Astrocyte (in vitro differentiated cells and primary cell): Measurements from ENCODE around the gene NYNRIN. TPM values are rescaled to one million over a fixed set of nuclear protein-coding genes. Genes with fewer than 3 reads are reported as not detected.

Experiments used
- DNase-seq: peaks from one replicate; pipeline ENCODE4 v3.0.0-alpha.2; 2010; ENCODE audit warnings: low read depth
- FAIRE-seq: peaks from 2 replicates; lab custom pipeline; 2011; peaks lifted over from hg19 to GRCh38; lab: Jason Lieb, UNC
- H2AFZ ChIP-seq: 2 replicates; pipeline ENCODE4 v1.6.0; 2012; ENCODE audit warnings: low read depth, low read length, inconsistent platforms
- H3K27ac ChIP-seq: 2 replicates; pipeline ENCODE4 v1.5.1; 2011; ENCODE audit warnings: low read depth, low read length, inconsistent platforms
- H3K27me3 ChIP-seq: 2 replicates; pipeline ENCODE4 v1.6.0; 2011; ENCODE audit warnings: low read length, inconsistent platforms; ENCODE audit not compliant: insufficient read depth
- H3K36me3 ChIP-seq: 2 replicates; pipeline ENCODE4 v1.5.1; 2011; ENCODE audit warnings: low read length, inconsistent platforms; ENCODE audit not compliant: insufficient read depth
- H3K4me1 ChIP-seq: 2 replicates; pipeline ENCODE4 v1.5.1; 2011; ENCODE audit warnings: low read length, inconsistent platforms; ENCODE audit not compliant: insufficient read depth
- H3K4me2 ChIP-seq: 2 replicates; pipeline ENCODE4 v1.6.0; 2012; ENCODE audit warnings: low read length, inconsistent platforms
- H3K4me3 ChIP-seq: 2 replicates; pipeline ENCODE4 v1.5.1; 2011; ENCODE audit warnings: low read depth, mild to moderate bottlenecking, low read length, inconsistent platforms; ENCODE audit not compliant: insufficient read depth
- H3K79me2 ChIP-seq: 2 replicates; pipeline ENCODE4 v1.6.0; 2012; ENCODE audit warnings: mild to moderate bottlenecking, low read length, inconsistent platforms; ENCODE audit not compliant: insufficient read depth
- H3K9ac ChIP-seq: 2 replicates; pipeline ENCODE4 v1.6.0; 2012; ENCODE audit warnings: mild to moderate bottlenecking, low read length, inconsistent platforms
- H3K9me3 ChIP-seq: 2 replicates; pipeline ENCODE4 v1.5.1; 2012; ENCODE audit warnings: low read depth, mild to moderate bottlenecking, low read length, inconsistent platforms; ENCODE audit not compliant: insufficient read depth
- H4K20me1 ChIP-seq: 2 replicates; pipeline ENCODE4 v1.6.0; 2012; ENCODE audit warnings: low read length, inconsistent platforms; ENCODE audit not compliant: insufficient read depth
- H3K27ac Mint-ChIP-seq: one replicate; pipeline ENCODE4 v1.8.0; 2021; ENCODE audit warnings: mild to moderate bottlenecking, mixed read lengths; ENCODE audit not compliant: unreplicated experiment
- H3K27me3 Mint-ChIP-seq: one replicate; pipeline ENCODE4 v1.8.0; 2021; ENCODE audit warnings: low read depth, mixed read lengths; ENCODE audit not compliant: unreplicated experiment
- H3K36me3 Mint-ChIP-seq: one replicate; pipeline ENCODE4 v1.8.0; 2021; ENCODE audit warnings: low read depth, mixed read lengths; ENCODE audit not compliant: unreplicated experiment
- H3K4me1 Mint-ChIP-seq: one replicate; pipeline ENCODE4 v1.8.0; 2021; ENCODE audit warnings: low read depth, mixed read lengths; ENCODE audit not compliant: unreplicated experiment
- H3K4me3 Mint-ChIP-seq: one replicate; pipeline ENCODE4 v1.8.0; 2021; ENCODE audit warnings: mild to moderate bottlenecking, moderate library complexity, mixed read lengths; ENCODE audit not compliant: unreplicated experiment
- H3K9me3 Mint-ChIP-seq: one replicate; pipeline ENCODE4 v1.8.0; 2021; ENCODE audit warnings: mild to moderate bottlenecking, mixed read lengths; ENCODE audit not compliant: unreplicated experiment
- CTCF ChIP-seq: IDR thresholded peaks from 2 replicates; pipeline ENCODE4 v1.5.1; 2011; ENCODE audit warnings: low read depth, mild to moderate bottlenecking, inconsistent platforms, low read length, moderate library complexity; ENCODE audit not compliant: insufficient read depth
- EZH2 ChIP-seq: IDR thresholded peaks from 2 replicates; pipeline ENCODE4 v1.6.1; 2012; ENCODE audit warnings: mild to moderate bottlenecking, low read length, inconsistent platforms; ENCODE audit not compliant: insufficient read depth
- total RNA-seq: library from RNA; stranded (reverse); gene quantifications from 2 replicates; pipeline ENCODE4 v1.2.1, GENCODE V29; 2021

NYNRIN gene
- total RNA-seq, 1 donor from 2014 or later, result 25.4 TPM

- no peak overlapping the region for H3K9ac ChIP-seq
- peaks cover 2% of the 10 kb centered on the region for H3K27me3 Mint-ChIP-seq
- H3K27ac ChIP-seq, result no peak overlapping the region
- H4K20me1 ChIP-seq, result no peaks in the 10 kb centered on the region
- TF ChIP-seq CTCF (no peak), EZH2 (no peak)
- no peak overlapping the region for H3K27ac Mint-ChIP-seq
- no peak overlapping the region for H3K4me3 Mint-ChIP-seq
- no peaks in the 10 kb centered on the region for H3K27me3 ChIP-seq
- no peaks in the 10 kb centered on the region for H3K36me3 ChIP-seq
- peaks cover 35% of the 10 kb centered on the region for H3K36me3 Mint-ChIP-seq
- no peak for FAIRE-seq
- H3K9me3 Mint-ChIP-seq, result no peaks in the 10 kb centered on the region
- H3K4me2 ChIP-seq, result no peak overlapping the region
- no peak overlapping the region for H2AFZ ChIP-seq
- no peaks in the 10 kb centered on the region for H3K9me3 ChIP-seq
- no peak overlapping the region for H3K4me3 ChIP-seq
- no peaks in the 10 kb centered on the region for H3K4me1 ChIP-seq
- no peaks in the 10 kb centered on the region for H3K79me2 ChIP-seq
- peaks cover under 1% of the 10 kb centered on the region for H3K4me1 Mint-ChIP-seq
- DNase-seq, result no peak
These were observed 11.2 kb downstream of the NYNRIN start for GRCh38 chr14:24409956-24410355.

DNA sequence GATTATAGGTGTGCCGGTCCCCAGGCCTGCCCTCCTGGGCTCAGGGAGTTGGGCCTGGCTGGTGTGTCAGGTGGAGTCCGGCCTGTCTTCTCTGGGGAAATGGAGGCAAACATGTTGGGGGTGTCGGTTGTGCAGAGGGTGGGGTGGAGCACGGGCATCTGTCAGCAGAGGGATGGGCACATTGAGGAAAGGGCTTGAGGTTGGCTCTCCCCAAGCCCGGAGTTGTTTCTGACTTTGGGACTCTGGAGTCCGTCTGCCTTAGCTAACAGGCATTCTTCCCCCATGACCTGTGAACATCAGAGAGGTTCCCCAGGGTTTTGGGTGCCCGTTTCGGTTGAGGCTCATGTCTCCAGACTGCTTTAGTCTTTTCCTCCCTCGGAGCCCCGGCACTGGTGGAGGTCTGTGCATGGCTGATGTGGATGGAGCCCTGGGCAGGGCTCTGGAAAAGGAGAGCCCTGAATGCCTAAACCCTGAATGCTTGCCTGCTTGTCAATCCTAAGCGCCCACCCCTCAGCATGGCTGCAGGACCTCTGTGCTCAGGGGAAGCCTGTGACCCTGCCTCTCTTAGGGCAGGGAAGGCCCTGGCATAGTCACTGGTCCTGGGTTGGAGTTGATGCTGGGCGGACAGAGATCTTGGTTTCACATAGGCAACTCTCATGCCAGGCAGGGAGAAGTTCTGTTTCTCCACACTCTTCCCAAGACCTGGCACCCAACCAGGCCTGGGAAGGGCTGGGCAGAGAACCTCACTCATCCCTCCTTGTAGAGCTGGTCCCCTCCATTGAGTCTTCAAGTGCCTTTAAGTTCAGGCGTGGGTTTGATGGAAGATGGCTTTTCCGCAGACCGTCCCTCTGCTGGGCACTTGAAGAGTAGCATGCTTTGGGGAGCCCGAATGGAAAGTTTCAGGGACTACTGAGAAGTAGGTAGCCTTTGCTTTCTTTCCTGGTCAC is 12.9 kb downstream of the NYNRIN start:
- no peak for FAIRE-seq
- H4K20me1 ChIP-seq, result no peaks in the 10 kb centered on the region
- DNase-seq, result peak; percentile 22

More for the DNA sequence above, 12.9 kb downstream of the NYNRIN start:
- H3K27ac ChIP-seq, result no peak overlapping the region
- no peak overlapping the region for H3K4me2 ChIP-seq
- no peak overlapping the region for H3K4me3 Mint-ChIP-seq
- H3K9me3 ChIP-seq, result no peaks in the 10 kb centered on the region
- peaks cover 2% of the 10 kb centered on the region for H3K9me3 Mint-ChIP-seq
- no peaks in the 10 kb centered on the region for H3K4me1 Mint-ChIP-seq
- no peak overlapping the region for H2AFZ ChIP-seq
- H3K36me3 ChIP-seq, result no peaks in the 10 kb centered on the region
- peaks cover 4% of the 10 kb centered on the region for H3K27me3 Mint-ChIP-seq
- no peak overlapping the region for H3K27ac Mint-ChIP-seq
- H3K27me3 ChIP-seq, result no peaks in the 10 kb centered on the region
- H3K9ac ChIP-seq, result no peak overlapping the region
- H3K4me3 ChIP-seq, result no peak overlapping the region
- H3K36me3 Mint-ChIP-seq, result peaks cover 39% of the 10 kb centered on the region
- no peaks in the 10 kb centered on the region for H3K4me1 ChIP-seq
- no peaks in the 10 kb centered on the region for H3K79me2 ChIP-seq
- TF ChIP-seq CTCF (peak; percentile 61), EZH2 (no peak)
